K562 (cell line): Measurements from ENCODE around the gene ITGA7. TPM values are rescaled to one million over a fixed set of nuclear protein-coding genes. Genes with fewer than 3 reads are reported as not detected.

Source experiments
- PHF21A ChIP-seq: fragments of 450-650 bp; IDR thresholded peaks from 2 replicates; pipeline ENCODE4 v1.6.1; 2017; ENCODE audit warnings: low read depth, borderline replicate concordance
- polyA plus RNA-seq, 8 experiments: library from polyadenylated mRNA; depleted of rRNA in 4 of 8; stranded (reverse) in 5 of 8; unstranded in 3 of 8; fragments of >200 nt; fragmentation: Nextera tagmentation in 2 of 8; fragmentation: Illumina TruSeq in 1 of 8; extraction: Ambion mirVana in 2 of 8; extraction: Trizol in 1 of 8; gene quantifications; 2 replicates each; pipeline versions ENCODE4 v1.2.1 to v1.2.3, GENCODE V29; 2011 to 2014; ENCODE audit warnings: inconsistent platforms in 1 of 8, missing spikeins in 1 of 8
- total RNA-seq, 7 experiments: library from RNA; depleted of rRNA in 6 of 7; stranded (reverse); fragments of >200 nt in 6 of 7; fragmentation: Illumina TruSeq in 2 of 7; extraction: Trizol in 2 of 7; gene quantifications; 2 replicates each; pipeline versions ENCODE4 v1.2.1 to v1.2.3, GENCODE V29; 2011 to 2021; ENCODE audit warnings: low replicate concordance in 1 of 7
- TF ChIP-seq, protein P1 (sequence below): fragments of 450-650 bp; IDR thresholded peaks from 2 replicates; pipeline ENCODE4 v1.6.1; 2018; ENCODE audit not compliant: partially characterized antibody
- TF ChIP-seq, protein P2 (sequence below), 2 experiments: fragments of 450-650 bp; IDR thresholded peaks; 2 replicates each; pipeline ENCODE4 v1.6.1; 2018; ENCODE audit warnings: mild to moderate bottlenecking in 2 of 2, low read depth in 1 of 2; ENCODE audit not compliant: partially characterized antibody in 2 of 2
- TF ChIP-seq, protein P3 (sequence below): sonication (generic); formaldehyde crosslinking; IDR thresholded peaks from 2 replicates; pipeline ENCODE4 v1.8.0; 2022; ENCODE audit warnings: mild to moderate bottlenecking, missing genetic modification reagents

ITGA7 gene
- total and polyA plus RNA-seq, 9 of the 15 experiments (the other 6 are each of a cell fraction or from before 2014, with no cell fraction given): 0.11 to 2.3 (median 0.56) TPM; not detected in 1

DNA sequence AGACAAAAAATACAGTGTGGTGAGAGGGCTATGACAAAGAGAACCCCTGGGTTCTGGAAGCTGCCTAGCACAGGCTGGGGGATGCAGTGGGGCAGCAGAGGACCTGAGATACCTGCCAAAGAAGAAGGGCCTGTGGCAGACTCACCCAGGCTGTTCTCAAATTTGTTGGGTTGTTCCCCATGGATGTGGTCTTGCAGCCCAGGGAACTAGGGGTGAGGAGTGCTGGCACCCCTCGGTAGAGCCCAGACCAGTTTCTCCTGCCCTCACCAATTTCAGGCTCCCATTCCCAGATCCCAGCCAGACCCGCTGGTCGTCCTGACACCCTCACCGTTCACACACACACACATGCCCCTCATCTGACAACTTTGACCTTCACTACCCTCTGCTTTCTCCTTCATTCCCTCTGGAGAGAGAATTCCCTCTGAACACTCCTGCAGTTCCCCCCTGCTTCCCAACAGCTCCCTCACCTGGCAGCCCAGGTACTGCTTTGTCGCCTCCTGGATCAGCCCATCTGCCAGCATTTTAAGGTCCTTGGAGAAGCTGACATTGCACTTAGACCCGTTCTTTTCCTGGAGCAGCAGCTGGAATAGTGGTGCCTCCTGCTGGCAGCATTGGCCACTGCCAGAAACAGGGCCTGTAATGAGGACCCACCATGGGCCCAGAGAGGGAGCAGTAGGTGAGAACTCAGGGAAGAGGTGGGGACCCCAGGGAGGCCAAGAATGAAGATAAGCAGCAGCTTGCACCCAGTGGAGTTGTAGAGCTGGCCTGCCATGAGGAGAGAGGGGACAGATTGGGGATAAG is 29.3 kb upstream of the ITGA7 start (continued):
- TF ChIP-seq, protein P1, sequence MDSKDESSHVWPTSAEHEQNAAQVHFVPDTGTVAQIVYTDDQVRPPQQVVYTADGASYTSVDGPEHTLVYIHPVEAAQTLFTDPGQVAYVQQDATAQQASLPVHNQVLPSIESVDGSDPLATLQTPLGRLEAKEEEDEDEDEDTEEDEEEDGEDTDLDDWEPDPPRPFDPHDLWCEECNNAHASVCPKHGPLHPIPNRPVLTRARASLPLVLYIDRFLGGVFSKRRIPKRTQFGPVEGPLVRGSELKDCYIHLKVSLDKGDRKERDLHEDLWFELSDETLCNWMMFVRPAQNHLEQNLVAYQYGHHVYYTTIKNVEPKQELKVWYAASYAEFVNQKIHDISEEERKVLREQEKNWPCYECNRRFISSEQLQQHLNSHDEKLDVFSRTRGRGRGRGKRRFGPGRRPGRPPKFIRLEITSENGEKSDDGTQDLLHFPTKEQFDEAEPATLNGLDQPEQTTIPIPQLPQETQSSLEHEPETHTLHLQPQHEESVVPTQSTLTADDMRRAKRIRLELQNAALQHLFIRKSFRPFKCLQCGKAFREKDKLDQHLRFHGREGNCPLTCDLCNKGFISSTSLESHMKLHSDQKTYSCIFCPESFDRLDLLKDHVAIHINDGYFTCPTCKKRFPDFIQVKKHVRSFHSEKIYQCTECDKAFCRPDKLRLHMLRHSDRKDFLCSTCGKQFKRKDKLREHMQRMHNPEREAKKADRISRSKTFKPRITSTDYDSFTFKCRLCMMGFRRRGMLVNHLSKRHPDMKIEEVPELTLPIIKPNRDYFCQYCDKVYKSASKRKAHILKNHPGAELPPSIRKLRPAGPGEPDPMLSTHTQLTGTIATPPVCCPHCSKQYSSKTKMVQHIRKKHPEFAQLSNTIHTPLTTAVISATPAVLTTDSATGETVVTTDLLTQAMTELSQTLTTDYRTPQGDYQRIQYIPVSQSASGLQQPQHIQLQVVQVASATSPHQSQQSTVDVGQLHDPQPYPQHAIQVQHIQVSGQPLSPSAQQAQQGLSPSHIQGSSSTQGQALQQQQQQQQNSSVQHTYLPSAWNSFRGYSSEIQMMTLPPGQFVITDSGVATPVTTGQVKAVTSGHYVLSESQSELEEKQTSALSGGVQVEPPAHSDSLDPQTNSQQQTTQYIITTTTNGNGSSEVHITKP: peak; percentile 86
- TF ChIP-seq PHF21A: no peak; the same call in 1 of the 2 replicates
- TF ChIP-seq, protein P2, sequence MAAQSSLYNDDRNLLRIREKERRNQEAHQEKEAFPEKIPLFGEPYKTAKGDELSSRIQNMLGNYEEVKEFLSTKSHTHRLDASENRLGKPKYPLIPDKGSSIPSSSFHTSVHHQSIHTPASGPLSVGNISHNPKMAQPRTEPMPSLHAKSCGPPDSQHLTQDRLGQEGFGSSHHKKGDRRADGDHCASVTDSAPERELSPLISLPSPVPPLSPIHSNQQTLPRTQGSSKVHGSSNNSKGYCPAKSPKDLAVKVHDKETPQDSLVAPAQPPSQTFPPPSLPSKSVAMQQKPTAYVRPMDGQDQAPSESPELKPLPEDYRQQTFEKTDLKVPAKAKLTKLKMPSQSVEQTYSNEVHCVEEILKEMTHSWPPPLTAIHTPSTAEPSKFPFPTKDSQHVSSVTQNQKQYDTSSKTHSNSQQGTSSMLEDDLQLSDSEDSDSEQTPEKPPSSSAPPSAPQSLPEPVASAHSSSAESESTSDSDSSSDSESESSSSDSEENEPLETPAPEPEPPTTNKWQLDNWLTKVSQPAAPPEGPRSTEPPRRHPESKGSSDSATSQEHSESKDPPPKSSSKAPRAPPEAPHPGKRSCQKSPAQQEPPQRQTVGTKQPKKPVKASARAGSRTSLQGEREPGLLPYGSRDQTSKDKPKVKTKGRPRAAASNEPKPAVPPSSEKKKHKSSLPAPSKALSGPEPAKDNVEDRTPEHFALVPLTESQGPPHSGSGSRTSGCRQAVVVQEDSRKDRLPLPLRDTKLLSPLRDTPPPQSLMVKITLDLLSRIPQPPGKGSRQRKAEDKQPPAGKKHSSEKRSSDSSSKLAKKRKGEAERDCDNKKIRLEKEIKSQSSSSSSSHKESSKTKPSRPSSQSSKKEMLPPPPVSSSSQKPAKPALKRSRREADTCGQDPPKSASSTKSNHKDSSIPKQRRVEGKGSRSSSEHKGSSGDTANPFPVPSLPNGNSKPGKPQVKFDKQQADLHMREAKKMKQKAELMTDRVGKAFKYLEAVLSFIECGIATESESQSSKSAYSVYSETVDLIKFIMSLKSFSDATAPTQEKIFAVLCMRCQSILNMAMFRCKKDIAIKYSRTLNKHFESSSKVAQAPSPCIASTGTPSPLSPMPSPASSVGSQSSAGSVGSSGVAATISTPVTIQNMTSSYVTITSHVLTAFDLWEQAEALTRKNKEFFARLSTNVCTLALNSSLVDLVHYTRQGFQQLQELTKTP (IDR thresholded peaks at IDR 0.05; ENCODE audit: low read depth in 1 of 2, partially characterized antibody in 2 of 2): peak in 1 of 2 experiments; percentile 65
- TF ChIP-seq, protein P3, sequence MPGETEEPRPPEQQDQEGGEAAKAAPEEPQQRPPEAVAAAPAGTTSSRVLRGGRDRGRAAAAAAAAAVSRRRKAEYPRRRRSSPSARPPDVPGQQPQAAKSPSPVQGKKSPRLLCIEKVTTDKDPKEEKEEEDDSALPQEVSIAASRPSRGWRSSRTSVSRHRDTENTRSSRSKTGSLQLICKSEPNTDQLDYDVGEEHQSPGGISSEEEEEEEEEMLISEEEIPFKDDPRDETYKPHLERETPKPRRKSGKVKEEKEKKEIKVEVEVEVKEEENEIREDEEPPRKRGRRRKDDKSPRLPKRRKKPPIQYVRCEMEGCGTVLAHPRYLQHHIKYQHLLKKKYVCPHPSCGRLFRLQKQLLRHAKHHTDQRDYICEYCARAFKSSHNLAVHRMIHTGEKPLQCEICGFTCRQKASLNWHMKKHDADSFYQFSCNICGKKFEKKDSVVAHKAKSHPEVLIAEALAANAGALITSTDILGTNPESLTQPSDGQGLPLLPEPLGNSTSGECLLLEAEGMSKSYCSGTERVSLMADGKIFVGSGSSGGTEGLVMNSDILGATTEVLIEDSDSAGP (CRISPR knock-in tag): no peak
